ENCODE measurements around the gene RAB3GAP1. TPM values are rescaled to one million over a fixed set of nuclear protein-coding genes. Genes with fewer than 3 reads are reported as not detected.
"Not testable (repeated sequence)": the region's sequence is repeated elsewhere in the genome, so short reads cannot be mapped to it uniquely, and the experiment has no call there.

Gene RAB3GAP1
- total and polyA plus RNA-seq, 4 experiments from 2014 or later: 8.4 to 46.7 (median 34.3) TPM

DNA sequence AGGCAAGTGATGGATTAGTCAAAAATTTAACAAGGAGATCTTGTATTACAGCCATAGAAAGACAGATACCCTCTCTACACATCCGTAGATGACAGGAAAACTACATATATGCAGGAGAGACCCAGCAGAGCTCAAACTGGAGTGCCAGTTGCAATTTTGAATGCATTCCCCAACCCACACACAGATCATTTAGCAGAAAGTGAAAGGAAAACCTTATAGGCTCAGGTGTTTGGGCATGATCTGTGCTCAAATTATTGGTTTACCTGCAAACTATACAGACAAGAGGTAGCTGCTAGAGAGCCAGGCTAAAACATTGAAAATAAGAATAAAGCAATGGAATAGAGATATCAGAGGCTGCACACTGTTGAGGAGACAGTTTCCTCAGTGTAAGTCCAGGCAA lies 51.8 kb downstream of the RAB3GAP1 start:
- Mint-ChIP-seq H3K4me3 (no peak overlapping the region), H3K4me1 (peaks cover 0 to 9% (median 6%) of the 10 kb centered on the region in 4 donors), H3K9me3 (peaks cover 0 to 17% (median 10%) of the 10 kb centered on the region in 8 donors), H3K27me3 (no peaks in the 10 kb centered on the region), H3K36me3 (peaks cover 35 to 49% of the 10 kb centered on the region in 2 donors), H3K27ac (peak overlapping the region in 4 of 7 donors; percentile 4 to 35 (median 16))
- ChIA-PET POLR2A (ENCODE audit: partially characterized antibody) (no interaction called here), CTCF (ENCODE audit: partially characterized antibody) (no interaction called here)
- no peak overlapping the region for H3K4me3 ChIP-seq (ENCODE audit: low read length in 2 of 2)
- H3K4me1 ChIP-seq (ENCODE audit: insufficient read depth, low read length): no peaks in the 10 kb centered on the region
- no peak overlapping the region for H3K27ac ChIP-seq (ENCODE audit: low read depth, low read length)
- H3K27me3 ChIP-seq (ENCODE audit: insufficient read depth, low read length): no peaks in the 10 kb centered on the region
- no peaks in the 10 kb centered on the region for H3K36me3 ChIP-seq (ENCODE audit: insufficient read depth, low read length)
- no peak for DNase-seq
- intact Hi-C loops (cut with micrococcal nuclease): no loop called here
- H3K9me3 ChIP-seq (ENCODE audit: control insufficient read depth in 1 of 2, low read length in 2 of 2): no peaks in the 10 kb centered on the region

DNA sequence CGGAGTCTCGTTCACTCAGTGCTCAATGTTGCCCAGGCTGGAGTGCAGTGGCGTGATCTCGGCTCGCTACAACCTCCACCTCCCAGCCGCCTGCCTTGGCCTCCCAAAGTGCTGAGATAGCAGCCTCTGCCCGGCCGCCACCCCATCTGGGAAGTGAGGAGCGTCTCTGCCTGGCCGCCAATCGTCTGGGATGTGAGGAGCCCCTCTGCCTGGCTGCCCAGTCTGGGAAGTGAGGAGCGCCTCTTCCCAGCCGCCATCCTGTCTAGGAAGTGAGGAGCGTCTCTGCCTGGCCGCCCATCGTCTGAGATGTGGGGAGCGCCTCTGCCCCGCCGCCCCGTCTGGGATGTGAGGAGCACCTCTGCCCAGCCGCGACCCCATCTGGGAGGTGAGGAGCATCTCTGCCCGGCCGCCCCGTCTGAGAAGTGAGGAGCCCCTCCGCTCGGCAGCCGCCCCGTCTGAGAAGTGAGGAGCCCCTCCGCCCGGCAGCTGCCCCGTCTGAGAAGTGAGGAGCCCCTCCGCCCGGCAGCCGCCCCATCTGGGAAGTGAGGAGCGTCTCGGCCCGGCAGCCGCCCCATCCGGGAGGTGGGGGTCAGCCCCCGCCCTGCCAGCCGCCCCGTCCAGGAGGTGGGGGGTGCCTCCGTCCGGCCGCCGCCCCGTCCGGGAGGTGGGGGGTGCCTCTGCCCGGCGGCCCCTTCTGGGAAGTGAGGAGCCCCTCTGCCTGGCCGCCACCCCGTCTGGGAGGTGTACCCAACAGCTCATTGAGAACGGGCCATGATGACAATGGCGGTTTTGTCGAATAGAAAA lies 53.6 kb downstream of the RAB3GAP1 start:
- DNase-seq; intact Hi-C loops (cut with micrococcal nuclease); H3K36me3 ChIP-seq (ENCODE audit: insufficient read depth, low read length); H3K27me3 Mint-ChIP-seq; H3K4me3 ChIP-seq (ENCODE audit: low read length in 2 of 2); H3K27ac ChIP-seq (ENCODE audit: low read depth, low read length); POLR2A ChIA-PET (ENCODE audit: partially characterized antibody); H3K27ac Mint-ChIP-seq; H3K27me3 ChIP-seq (ENCODE audit: insufficient read depth, low read length); H3K4me1 ChIP-seq (ENCODE audit: insufficient read depth, low read length); H3K4me3 Mint-ChIP-seq; H3K9me3 ChIP-seq (ENCODE audit: control insufficient read depth in 1 of 2, low read length in 2 of 2); CTCF ChIA-PET (ENCODE audit: partially characterized antibody): not testable (repeated sequence)
- Mint-ChIP-seq H3K9me3 (peaks cover 0 to 17% (median 10%) of the 10 kb centered on the region in 8 donors), H3K36me3 (peaks cover 38% of the 10 kb centered on the region in 2 donors), H3K4me1 (peaks cover 0 to 14% (median 7%) of the 10 kb centered on the region in 4 donors)

DNA sequence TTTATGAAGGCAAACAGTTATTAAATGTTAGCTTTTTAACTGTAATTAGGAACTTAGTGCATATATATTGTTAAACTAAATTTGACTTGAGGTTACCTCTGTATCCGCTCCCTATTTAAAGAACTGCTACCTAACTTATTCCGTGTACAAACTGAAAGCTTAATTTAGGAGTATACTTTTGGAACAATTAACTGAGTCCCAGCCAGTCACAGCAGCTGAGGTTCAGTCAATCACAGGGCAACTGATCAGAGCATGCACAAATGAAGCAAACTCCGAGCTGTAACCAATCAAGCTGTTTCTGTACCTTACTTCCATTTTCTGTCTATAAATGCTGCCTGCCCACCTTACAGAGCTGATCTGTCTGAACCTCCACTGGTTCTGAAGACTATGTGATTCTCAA lies 61.2 kb downstream of the RAB3GAP1 start:
- no peaks in the 10 kb centered on the region for H3K9me3 ChIP-seq (ENCODE audit: control insufficient read depth in 1 of 2, low read length in 2 of 2)
- no peaks in the 10 kb centered on the region for H3K4me1 ChIP-seq (ENCODE audit: insufficient read depth, low read length)
- no peaks in the 10 kb centered on the region for H3K27me3 ChIP-seq (ENCODE audit: insufficient read depth, low read length)
- peaks cover 27 to 50% of the 10 kb centered on the region in 2 donors for H3K36me3 Mint-ChIP-seq
- no peaks in the 10 kb centered on the region for H3K27me3 Mint-ChIP-seq
- ChIA-PET POLR2A (ENCODE audit: partially characterized antibody) (no interaction called here), CTCF (ENCODE audit: partially characterized antibody) (interaction anchor here (0.8 kb wide), 1 partner anchor 108 kb away, joined by 3 read pairs; no protein-coding TSS in a partner anchor)
- H3K4me3 ChIP-seq (ENCODE audit: low read length in 2 of 2): no peak overlapping the region
- H3K9me3 Mint-ChIP-seq: peaks cover 0 to 3% (median 0%) of the 10 kb centered on the region in 8 donors
- peaks cover 14% of the 10 kb centered on the region for H3K36me3 ChIP-seq (ENCODE audit: insufficient read depth, low read length)
- H3K27ac Mint-ChIP-seq: no peak overlapping the region
- H3K27ac ChIP-seq (ENCODE audit: low read depth, low read length): no peak overlapping the region
- intact Hi-C loops (cut with micrococcal nuclease): no loop called here
- DNase-seq: no peak
- peaks cover 4 to 12% (median 9%) of the 10 kb centered on the region in 4 donors for H3K4me1 Mint-ChIP-seq
- no peak overlapping the region for H3K4me3 Mint-ChIP-seq

DNA sequence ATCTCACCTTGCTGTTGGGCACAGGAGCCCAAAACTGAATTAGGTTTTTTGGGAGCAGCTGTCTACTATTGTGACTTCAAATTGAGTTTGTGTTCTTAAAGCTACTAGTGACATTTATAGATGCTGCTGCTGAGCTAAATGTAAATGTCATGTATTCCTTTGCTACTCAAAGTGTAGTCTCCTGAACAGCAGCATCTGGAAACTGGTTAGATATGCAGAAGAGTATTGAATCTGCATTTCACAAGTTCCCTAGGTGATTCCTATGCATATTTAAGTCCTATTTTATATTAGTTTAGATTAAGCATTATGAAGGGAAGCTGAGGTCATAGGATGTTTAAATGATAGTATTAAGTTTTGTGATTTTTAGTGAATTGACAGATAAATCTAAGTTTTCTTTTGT lies 67.5 kb downstream of the RAB3GAP1 start:
- POLR2A ChIA-PET (ENCODE audit: partially characterized antibody): no interaction called here
- intact Hi-C loops (cut with micrococcal nuclease): no loop called here
- Mint-ChIP-seq H3K9me3 (peaks cover 0 to 3% (median 0%) of the 10 kb centered on the region in 8 donors), H3K4me1 (peaks cover 0 to 7% (median 1%) of the 10 kb centered on the region in 4 donors), H3K27me3 (no peaks in the 10 kb centered on the region), H3K36me3 (peaks cover 32 to 48% of the 10 kb centered on the region in 2 donors), H3K4me3 (no peak overlapping the region), H3K27ac (peak overlapping the region in 1 of 7 donors; percentile 2)
- Histone ChIP-seq H3K9me3 (ENCODE audit: control insufficient read depth in 1 of 2, low read length in 2 of 2) (no peaks in the 10 kb centered on the region), H3K4me3 (ENCODE audit: low read length in 2 of 2) (no peak overlapping the region), H3K27ac (ENCODE audit: low read depth, low read length) (no peak overlapping the region), H3K27me3 (ENCODE audit: insufficient read depth, low read length) (no peaks in the 10 kb centered on the region), H3K4me1 (ENCODE audit: insufficient read depth, low read length) (no peaks in the 10 kb centered on the region), H3K36me3 (ENCODE audit: insufficient read depth, low read length) (peaks cover 4% of the 10 kb centered on the region)
- CTCF ChIA-PET (ENCODE audit: partially characterized antibody): no interaction called here
- no peak for DNase-seq

DNA sequence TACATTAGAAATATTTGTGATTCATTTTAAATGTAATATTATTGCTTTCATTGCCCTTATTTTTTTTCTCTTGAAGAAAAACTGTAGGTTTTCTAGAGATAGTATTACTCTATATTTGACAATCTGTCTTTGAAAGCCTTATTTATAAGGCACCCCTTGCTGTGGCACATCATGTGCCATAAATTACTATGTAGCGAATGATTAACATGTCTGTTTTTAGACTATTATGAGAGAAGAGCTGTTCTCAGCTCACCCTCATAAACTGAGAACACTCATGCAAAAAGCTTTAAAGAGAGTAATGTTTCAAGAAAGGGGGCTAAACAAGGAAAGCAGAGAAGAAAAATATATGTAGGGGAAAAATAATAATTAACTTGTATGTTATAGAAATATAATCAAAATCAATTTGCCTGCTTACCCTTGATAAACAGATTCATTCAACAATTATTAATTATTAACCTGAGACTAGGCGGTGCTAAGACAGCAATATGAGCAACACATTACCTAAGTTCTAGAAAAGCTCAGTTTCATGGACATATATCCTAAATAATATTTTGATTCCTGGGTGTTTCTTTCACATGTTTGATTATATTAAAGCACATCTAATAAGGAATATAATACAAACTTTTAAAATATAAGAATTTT lies 69.0 kb downstream of the RAB3GAP1 start:
- no peaks in the 10 kb centered on the region for H3K4me1 ChIP-seq (ENCODE audit: insufficient read depth, low read length)
- H3K9me3 Mint-ChIP-seq: peaks cover 0 to 3% (median 0%) of the 10 kb centered on the region in 8 donors
- peaks cover 41 to 49% of the 10 kb centered on the region in 2 donors for H3K36me3 Mint-ChIP-seq
- intact Hi-C loops (cut with micrococcal nuclease): no loop called here
- H3K27me3 Mint-ChIP-seq: no peaks in the 10 kb centered on the region
- no peak overlapping the region for H3K27ac Mint-ChIP-seq
- H3K27me3 ChIP-seq (ENCODE audit: insufficient read depth, low read length): no peaks in the 10 kb centered on the region
- no peaks in the 10 kb centered on the region for H3K9me3 ChIP-seq (ENCODE audit: control insufficient read depth in 1 of 2, low read length in 2 of 2)
- H3K27ac ChIP-seq (ENCODE audit: low read depth, low read length): no peak overlapping the region
- H3K4me3 Mint-ChIP-seq: no peak overlapping the region
- no peak for DNase-seq
- POLR2A ChIA-PET (ENCODE audit: partially characterized antibody): no interaction called here
- peaks cover 0 to 7% (median 1%) of the 10 kb centered on the region in 4 donors for H3K4me1 Mint-ChIP-seq
- H3K4me3 ChIP-seq (ENCODE audit: low read length in 2 of 2): no peak overlapping the region
- H3K36me3 ChIP-seq (ENCODE audit: insufficient read depth, low read length): no peaks in the 10 kb centered on the region
- CTCF ChIA-PET (ENCODE audit: partially characterized antibody): interaction anchor here (1.4 kb wide), 1 partner anchor 117 kb away, joined by 4 read pairs; no protein-coding TSS in a partner anchor

DNA sequence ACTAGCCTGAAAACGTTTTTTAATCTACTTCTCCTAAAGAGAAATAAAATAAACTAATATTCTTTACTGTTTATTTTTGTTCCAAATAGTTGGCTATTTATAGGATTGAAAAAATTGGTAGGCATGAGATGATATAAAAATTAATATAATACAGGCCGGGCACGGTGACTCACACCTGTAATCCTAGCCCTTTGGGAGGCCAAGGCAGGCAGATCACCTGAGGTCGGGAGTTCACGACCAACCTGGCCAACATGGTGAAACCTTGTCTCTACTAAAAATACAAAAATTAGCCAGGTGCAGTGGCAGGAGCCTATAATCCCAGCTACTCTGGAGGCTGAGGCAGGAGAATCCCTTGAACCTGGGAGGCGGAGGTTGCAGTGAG lies 69.6 kb downstream of the RAB3GAP1 start:
- H3K9me3 ChIP-seq (ENCODE audit: control insufficient read depth in 1 of 2, low read length in 2 of 2); H3K27ac Mint-ChIP-seq; H3K4me1 ChIP-seq (ENCODE audit: insufficient read depth, low read length); H3K4me3 ChIP-seq (ENCODE audit: low read length in 2 of 2); H3K4me1 Mint-ChIP-seq; intact Hi-C loops (cut with micrococcal nuclease); POLR2A ChIA-PET (ENCODE audit: partially characterized antibody); DNase-seq; H3K27me3 Mint-ChIP-seq; H3K9me3 Mint-ChIP-seq; H3K4me3 Mint-ChIP-seq; H3K36me3 ChIP-seq (ENCODE audit: insufficient read depth, low read length); H3K27ac ChIP-seq (ENCODE audit: low read depth, low read length); H3K27me3 ChIP-seq (ENCODE audit: insufficient read depth, low read length): not testable (repeated sequence)
- peaks cover 41 to 54% of the 10 kb centered on the region in 2 donors for H3K36me3 Mint-ChIP-seq
- CTCF ChIA-PET (ENCODE audit: partially characterized antibody): interaction anchor here (1.4 kb wide), 1 partner anchor 117 kb away, joined by 4 read pairs; no protein-coding TSS in a partner anchor

All from CD4-positive, alpha-beta memory T cell (primary cell).